ENCODE results near the gene CGB2. TPM values are rescaled to one million over a fixed set of nuclear protein-coding genes. Genes with fewer than 3 reads are reported as not detected.
A peak's percentile ranks its signal among the peaks of the same experiment; 100 is the strongest.

The CGB2 gene
- total RNA-seq, 1 donor from 2014 or later, result not detected

- DNase-seq (no peak), ATAC-seq (ENCODE audit: low read depth) (no peak)
- H3K4me3 Mint-ChIP-seq, result no peak overlapping the region
- H3K4me1 Mint-ChIP-seq, result no peaks in the 10 kb centered on the region
- H3K9me3 Mint-ChIP-seq, result no peaks in the 10 kb centered on the region
- CTCF ChIA-PET, result interaction anchor here (0.7 kb wide), 1 partner anchor 143 kb away, joined by 3 read pairs; no protein-coding TSS in a partner anchor
- intact Hi-C loops (cut with micrococcal nuclease), result no loop called here
- no peak overlapping the region for H3K27ac Mint-ChIP-seq
- H3K27me3 Mint-ChIP-seq, result peaks cover 45% of the 10 kb centered on the region
- no peaks in the 10 kb centered on the region for H3K36me3 Mint-ChIP-seq (ENCODE audit: low read depth)
- POLR2A ChIA-PET, result interaction anchor here (0.8 kb wide), 1 partner anchor 83 kb away, joined by 3 read pairs; no protein-coding TSS in a partner anchor
- TF ChIP-seq, protein P1, sequence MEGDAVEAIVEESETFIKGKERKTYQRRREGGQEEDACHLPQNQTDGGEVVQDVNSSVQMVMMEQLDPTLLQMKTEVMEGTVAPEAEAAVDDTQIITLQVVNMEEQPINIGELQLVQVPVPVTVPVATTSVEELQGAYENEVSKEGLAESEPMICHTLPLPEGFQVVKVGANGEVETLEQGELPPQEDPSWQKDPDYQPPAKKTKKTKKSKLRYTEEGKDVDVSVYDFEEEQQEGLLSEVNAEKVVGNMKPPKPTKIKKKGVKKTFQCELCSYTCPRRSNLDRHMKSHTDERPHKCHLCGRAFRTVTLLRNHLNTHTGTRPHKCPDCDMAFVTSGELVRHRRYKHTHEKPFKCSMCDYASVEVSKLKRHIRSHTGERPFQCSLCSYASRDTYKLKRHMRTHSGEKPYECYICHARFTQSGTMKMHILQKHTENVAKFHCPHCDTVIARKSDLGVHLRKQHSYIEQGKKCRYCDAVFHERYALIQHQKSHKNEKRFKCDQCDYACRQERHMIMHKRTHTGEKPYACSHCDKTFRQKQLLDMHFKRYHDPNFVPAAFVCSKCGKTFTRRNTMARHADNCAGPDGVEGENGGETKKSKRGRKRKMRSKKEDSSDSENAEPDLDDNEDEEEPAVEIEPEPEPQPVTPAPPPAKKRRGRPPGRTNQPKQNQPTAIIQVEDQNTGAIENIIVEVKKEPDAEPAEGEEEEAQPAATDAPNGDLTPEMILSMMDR (IDR thresholded peaks at IDR 0.05), result no peak
These were observed 34.3 kb downstream of the CGB2 start for GRCh38 chr19:49065905-49066512.

DNA sequence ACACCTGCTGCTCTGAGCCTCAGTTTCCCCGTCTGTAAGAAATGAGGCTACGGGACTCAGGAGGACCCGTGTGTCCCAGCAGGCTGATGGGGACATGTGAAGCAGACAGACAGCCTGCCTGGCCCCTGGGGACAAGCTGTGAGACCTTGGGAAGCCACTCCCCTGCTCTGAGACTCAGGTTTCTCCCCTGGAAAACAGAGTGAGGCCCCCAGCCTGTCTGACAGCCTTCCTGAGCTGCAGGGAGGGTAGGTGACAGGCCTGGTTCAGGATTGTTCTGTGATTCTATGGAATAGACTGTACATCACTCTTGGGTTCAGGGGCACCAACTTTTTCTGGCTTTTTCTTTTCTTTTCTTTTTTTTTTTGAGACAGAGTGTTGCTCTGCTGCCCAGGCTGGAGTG lies 35.9 kb downstream of the CGB2 start:
- Mint-ChIP-seq H3K36me3 (ENCODE audit: low read depth) (no peaks in the 10 kb centered on the region), H3K4me3 (no peak overlapping the region), H3K27ac (no peak overlapping the region), H3K9me3 (no peaks in the 10 kb centered on the region), H3K27me3 (peaks cover 43% of the 10 kb centered on the region), H3K4me1 (peaks cover 4% of the 10 kb centered on the region)
- ChIA-PET POLR2A (no interaction called here), CTCF (no interaction called here)
- intact Hi-C loops (cut with micrococcal nuclease), result no loop called here
- DNase-seq (no peak), ATAC-seq (ENCODE audit: low read depth) (no peak)
- TF ChIP-seq, protein P1 (IDR thresholded peaks at IDR 0.05), result no peak

- ATAC-seq (ENCODE audit: low read depth) (no peak), DNase-seq (no peak)
- Mint-ChIP-seq H3K9me3 (no peaks in the 10 kb centered on the region), H3K4me3 (no peak overlapping the region), H3K4me1 (peaks cover 14% of the 10 kb centered on the region), H3K27me3 (peaks cover 56% of the 10 kb centered on the region), H3K27ac (no peak overlapping the region), H3K36me3 (ENCODE audit: low read depth) (no peaks in the 10 kb centered on the region)
- TF ChIP-seq, protein P1 (IDR thresholded peaks at IDR 0.05), result no peak
- intact Hi-C loops (cut with micrococcal nuclease), result no loop called here
- ChIA-PET POLR2A (no interaction called here), CTCF (no interaction called here)
These were observed 37.3 kb downstream of the CGB2 start for GRCh38 chr19:49069026-49069425.

- POLR2A ChIA-PET, result no interaction called here
These were observed 38.7 kb downstream of the CGB2 start for GRCh38 chr19:49070416-49070815.

DNA sequence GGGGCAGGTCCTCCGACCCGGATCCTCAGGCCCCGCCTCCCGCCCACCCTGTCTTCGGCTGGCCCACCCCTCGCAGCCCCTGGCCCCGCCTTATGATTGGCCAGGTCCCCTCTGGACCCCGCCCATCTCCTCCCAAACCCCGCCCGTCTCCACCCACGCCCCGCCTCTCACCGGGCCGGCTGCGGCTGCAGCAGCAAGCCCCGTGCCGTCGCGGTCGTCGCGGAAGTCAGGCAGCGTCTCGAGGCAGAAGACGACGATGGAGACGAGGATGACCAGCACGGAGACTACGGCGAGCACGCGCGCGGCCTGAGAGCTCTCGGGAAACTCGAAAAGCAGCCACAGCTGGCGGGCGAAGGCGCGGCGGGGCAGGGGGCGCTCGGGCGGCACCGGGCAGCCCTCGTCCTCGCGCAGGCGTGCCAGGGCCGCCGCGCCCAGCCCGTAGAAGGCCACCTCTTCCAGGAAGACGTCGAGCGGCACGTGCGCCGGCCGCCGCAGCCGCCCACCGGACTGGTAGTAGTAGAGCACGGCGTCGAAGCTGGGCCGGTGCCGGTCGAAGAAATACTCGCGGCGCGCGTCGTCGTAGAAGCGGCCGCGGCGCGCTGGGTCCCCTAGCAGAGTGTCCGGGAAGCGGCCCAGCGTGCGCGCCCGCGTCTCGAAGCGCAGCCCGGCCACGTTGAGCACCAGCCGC lies 40.3 kb downstream of the CGB2 start:
- CTCF ChIA-PET, result no interaction called here
- no peak overlapping the region for H3K4me3 Mint-ChIP-seq

More at GRCh38 chr19:49070416-49070815, 38.7 kb downstream of the CGB2 start:
- Mint-ChIP-seq H3K9me3 (no peaks in the 10 kb centered on the region), H3K4me1 (peaks cover 17% of the 10 kb centered on the region), H3K27ac (no peak overlapping the region), H3K27me3 (peaks cover 64% of the 10 kb centered on the region), H3K36me3 (ENCODE audit: low read depth) (no peaks in the 10 kb centered on the region), H3K4me3 (no peak overlapping the region)
- DNase-seq (no peak), ATAC-seq (ENCODE audit: low read depth) (no peak)
- CTCF ChIA-PET, result interaction anchor here (1.3 to 1.6 kb wide), 2 partner anchors 71 to 128 kb away, joined by 3 to 4 read pairs; no protein-coding TSS in a partner anchor
- intact Hi-C loops (cut with micrococcal nuclease), result no loop called here
- TF ChIP-seq, protein P1 (IDR thresholded peaks at IDR 0.05), result no peak

More for the DNA sequence above, 40.3 kb downstream of the CGB2 start:
- peaks cover 19% of the 10 kb centered on the region for H3K4me1 Mint-ChIP-seq
- DNase-seq (no peak), ATAC-seq (ENCODE audit: low read depth) (peak; percentile 28)
- intact Hi-C loops (cut with micrococcal nuclease), result no loop called here
- no peaks in the 10 kb centered on the region for H3K36me3 Mint-ChIP-seq (ENCODE audit: low read depth)
- H3K9me3 Mint-ChIP-seq, result no peaks in the 10 kb centered on the region
- no peak overlapping the region for H3K27ac Mint-ChIP-seq
- POLR2A ChIA-PET, result interaction anchor here (0.6 kb wide), 1 partner anchor 128 kb away, joined by 3 read pairs; no protein-coding TSS in a partner anchor
- TF ChIP-seq, protein P1 (IDR thresholded peaks at IDR 0.05), result no peak
- peaks cover 59% of the 10 kb centered on the region for H3K27me3 Mint-ChIP-seq
